ENCODE measurements around the gene KCNT1.

KCNT1 gene

GRCh38 chr9:135804581-135805421 is 102.8 kb downstream of the KCNT1 start:
- DNase-seq: no peak

- DNase-seq: no peak
Observed at GRCh38 chr9:135805422-135806022, 103.5 kb downstream of the KCNT1 start.

DNA sequence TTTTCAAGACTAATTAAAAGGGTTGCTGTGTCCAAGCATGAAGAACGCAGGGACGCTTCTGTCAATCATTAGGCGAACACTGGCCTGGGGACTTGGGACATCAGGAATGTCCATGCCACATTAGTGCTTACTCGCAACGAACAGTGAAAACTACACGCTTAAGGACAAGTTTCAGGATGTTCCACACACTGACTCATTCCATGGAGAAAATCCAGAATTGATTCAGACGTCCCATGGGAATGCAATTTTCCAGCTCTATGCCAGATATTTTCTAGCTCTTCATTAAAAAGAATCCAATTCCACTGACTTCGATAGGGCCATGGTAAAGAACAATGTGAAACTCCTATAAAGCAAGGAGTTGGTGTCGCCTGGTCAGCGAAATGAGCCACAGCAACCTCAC is 107.2 kb downstream of the KCNT1 start:
- no peak for DNase-seq

- DNase-seq: no peak
Observed at GRCh38 chr9:135810806-135811575, 109.0 kb downstream of the KCNT1 start.

DNA sequence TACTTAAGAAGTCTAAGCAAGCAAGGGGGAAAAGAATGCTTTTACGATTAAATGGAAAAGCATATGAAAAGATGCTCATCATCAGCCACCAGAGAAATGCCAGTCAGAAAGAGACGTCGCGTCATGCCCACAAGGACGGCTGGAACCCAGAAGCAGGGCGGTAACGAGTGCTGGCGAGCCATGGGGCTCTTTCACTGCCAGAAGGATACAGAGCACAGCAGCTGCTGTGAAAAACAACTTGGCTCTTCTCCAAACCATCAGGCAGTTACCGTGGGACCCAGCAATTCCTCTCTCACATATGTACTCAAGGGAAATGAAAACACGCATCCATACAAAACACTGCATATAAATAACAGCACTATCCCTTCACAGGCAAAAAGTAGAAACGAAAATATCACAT is 109.8 kb downstream of the KCNT1 start:
- no peak for DNase-seq

DNA sequence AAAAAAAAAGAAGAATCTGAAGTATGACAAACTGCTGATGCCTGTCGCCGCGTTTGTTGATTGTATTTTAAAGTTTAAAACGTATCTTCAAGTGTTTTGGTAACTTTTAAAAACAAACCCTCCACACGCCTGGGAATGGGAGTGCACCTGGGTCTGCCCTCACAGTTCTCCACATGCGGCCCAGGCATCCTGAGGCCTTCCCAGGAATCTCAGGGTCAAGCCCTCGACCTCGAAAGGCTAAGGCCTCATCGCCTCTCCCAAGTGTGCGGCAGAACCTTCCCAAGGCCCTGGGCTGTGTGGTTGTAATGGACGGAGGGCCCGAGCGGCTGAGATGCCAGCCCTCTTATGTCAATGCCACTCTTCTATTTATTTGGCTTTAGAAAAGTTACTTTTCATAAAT is 111.0 kb downstream of the KCNT1 start:
- no peak for DNase-seq

- no peak for DNase-seq
Observed at GRCh38 chr9:135813671-135814290, 111.8 kb downstream of the KCNT1 start.

GRCh38 chr9:135814421-135815095 is 112.6 kb downstream of the KCNT1 start:
- no peak for DNase-seq

- DNase-seq: no peak
Observed at GRCh38 chr9:135815413-135815812, 113.4 kb downstream of the KCNT1 start.

- DNase-seq: no peak
Observed at GRCh38 chr9:135815830-135816650, 114.1 kb downstream of the KCNT1 start.

- no peak for DNase-seq
Observed at GRCh38 chr9:135816651-135816970, 114.6 kb downstream of the KCNT1 start.

GRCh38 chr9:135817951-135818717 is 116.1 kb downstream of the KCNT1 start:
- no peak for DNase-seq

- DNase-seq: no peak
Observed at GRCh38 chr9:135818718-135819475, 116.9 kb downstream of the KCNT1 start.

DNA sequence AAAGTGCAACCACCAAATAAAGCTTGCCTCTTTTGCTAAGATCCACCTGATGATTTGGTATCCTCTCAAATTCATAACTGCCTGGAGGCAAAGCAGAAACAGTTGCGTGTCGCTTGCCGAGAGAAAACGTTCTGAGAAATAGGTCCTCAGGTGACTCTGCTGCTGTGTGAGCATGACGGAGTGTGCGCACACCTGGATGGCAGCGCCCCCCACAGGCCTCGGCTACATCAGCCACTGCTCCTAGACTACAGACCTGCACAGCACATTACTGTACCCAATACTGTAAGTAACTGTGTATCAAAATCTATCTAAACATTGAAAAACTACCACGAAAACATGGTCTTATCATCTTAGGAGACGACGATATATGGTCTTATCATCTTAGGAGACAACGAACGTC is 117.9 kb downstream of the KCNT1 start:
- no peak for DNase-seq

- no peak for DNase-seq
Observed at GRCh38 chr9:135820661-135821060, 118.7 kb downstream of the KCNT1 start.

DNA sequence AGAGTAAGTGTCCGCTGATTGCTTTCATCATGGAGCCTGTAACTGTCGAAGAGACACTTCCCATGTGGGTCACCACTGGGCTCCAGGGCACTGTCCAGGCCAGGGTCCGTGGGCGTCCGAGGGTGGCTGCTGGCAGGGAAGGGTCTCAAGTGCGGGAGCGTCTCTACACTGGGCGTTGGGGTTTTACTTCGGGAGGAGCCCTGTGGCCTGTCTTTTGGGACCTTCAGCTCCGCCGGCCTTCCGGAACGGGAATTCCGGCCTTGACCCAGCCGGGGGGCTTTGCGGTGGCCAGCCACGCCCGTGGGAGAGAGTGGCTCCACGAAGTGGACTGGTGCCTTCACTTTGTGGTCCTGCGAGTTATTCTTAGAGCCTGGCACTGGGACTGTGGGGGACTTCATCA is 119.1 kb downstream of the KCNT1 start:
- DNase-seq: no peak

DNA sequence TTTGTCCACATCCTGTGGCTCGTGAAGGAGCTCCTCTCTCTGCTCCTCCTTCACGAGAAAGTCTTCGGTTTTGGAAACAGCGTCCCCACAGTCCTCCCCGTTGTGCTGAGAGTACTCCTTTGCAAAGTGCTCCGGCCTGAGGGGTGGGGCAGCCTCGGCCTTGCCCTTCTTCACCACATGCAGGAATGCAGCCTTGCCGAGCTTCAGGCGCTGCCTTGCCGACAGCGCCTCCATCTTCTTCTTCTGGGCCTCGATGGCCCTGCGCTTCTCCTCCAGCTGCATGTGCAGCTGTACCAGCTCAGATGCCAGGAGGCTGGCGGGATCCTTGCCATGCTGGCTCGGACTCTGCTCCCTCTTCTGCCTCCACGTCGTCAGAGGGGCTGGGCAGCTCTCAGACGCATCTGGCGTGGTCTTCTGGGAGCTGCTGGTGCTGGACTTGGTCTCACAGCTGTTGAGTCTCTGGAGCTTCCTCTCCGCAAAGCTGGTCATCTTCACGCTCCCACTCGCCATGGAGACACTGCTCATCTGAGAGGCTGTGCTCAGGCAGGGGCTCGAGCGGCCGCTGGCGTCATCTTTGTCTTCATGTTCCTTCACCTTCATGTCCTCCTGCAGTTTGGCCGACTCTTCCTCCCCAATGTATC is 119.9 kb downstream of the KCNT1 start:
- no peak for DNase-seq

GRCh38 chr9:135822374-135822755 is 120.4 kb downstream of the KCNT1 start:
- DNase-seq: no peak

GRCh38 chr9:135823036-135823435 is 121.1 kb downstream of the KCNT1 start:
- no peak for DNase-seq

Measured in CD4-positive, alpha-beta T cell treated with Interferon gamma for 1 hour (primary cell).